NCI-H2107 treated with DMSO at 0.1 percent for 48 hours (cell line): ENCODE data around the gene ELFN2.
A peak's percentile ranks its signal among the peaks of the same experiment; 100 is the strongest.

Source experiments
- DNase-seq: peaks from one replicate; lab custom pipeline; 2025; ENCODE audit not compliant: unreplicated experiment; lab: John Stamatoyannopoulos, UW

The ELFN2 gene

DNA sequence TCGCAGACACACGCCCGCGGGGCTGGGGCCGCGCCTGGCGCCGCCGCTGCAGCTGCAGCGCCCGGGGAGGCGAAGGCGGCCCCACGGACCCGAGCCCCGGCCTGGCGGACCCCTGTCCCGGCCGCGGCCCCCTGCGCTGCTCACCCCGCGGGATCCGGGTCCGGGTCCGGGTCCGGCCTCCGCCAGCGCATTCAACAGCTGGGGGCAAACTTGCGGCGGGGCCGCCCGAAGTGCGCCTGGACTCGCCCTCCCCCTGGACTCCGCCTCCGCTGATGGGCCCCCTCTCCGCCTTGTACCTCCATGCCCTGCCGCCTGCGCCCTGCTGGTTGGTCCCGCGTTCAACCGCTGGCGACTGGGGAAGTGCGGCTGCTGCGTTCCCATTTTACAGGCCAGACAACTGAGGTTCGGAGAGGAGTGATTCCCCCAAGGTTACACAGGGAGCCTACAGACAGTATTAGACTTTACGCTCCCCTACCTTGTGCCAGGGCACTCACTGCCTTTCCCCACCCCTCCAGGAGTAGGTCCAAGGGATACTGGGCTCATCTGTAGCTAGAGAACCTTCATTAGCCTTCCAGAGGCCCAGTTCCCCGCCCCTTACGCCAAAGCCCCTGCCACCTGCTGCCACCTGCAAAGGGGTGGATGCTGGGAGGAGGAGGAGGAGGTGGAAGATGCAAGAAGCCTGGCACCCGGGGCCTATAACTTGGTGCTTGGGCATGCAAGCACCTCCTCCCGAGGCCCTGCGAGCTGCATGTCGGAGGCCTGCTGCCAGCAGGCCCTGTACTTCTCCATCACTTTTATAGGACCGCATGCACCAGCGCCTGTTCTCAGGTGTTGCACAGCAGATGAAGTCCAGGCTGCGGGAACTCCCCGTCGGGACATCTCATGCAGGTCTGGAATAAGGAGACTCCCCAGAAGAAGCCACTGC, 694 bp upstream of the ELFN2 start:
- no peak for DNase-seq

- no peak for DNase-seq
These were observed 559 bp downstream of the ELFN2 start for GRCh38 chr22:37426706-37427134.

GRCh38 chr22:37425800-37426705, 1.2 kb downstream of the ELFN2 start:
- DNase-seq, result peak; percentile 45

DNA sequence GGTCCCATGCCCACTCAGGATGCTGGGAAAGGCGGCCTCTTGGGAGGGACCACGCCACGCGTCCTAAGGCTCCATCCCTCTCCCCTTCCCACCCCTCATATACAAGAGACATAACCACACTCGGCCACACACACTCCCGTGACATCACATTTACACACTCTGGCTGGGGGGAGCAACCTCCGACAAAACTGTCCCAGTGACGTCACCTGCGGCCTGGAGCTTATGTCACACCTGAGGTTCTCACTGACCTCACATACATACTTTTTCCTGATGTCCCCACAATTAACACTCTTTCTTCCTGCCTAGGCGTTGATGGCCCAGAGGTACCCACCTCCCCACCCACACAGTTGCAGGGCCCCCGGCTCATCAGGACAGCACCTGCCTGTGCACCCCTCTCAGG, 1.9 kb downstream of the ELFN2 start:
- DNase-seq, result no peak

GRCh38 chr22:37423283-37423682, 4.0 kb downstream of the ELFN2 start:
- DNase-seq, result no peak

- no peak for DNase-seq
These were observed 5.8 kb downstream of the ELFN2 start for GRCh38 chr22:37421468-37421877.

GRCh38 chr22:37420686-37421467, 6.4 kb downstream of the ELFN2 start:
- DNase-seq, result no peak

GRCh38 chr22:37419969-37420685, 7.2 kb downstream of the ELFN2 start:
- no peak for DNase-seq

DNA sequence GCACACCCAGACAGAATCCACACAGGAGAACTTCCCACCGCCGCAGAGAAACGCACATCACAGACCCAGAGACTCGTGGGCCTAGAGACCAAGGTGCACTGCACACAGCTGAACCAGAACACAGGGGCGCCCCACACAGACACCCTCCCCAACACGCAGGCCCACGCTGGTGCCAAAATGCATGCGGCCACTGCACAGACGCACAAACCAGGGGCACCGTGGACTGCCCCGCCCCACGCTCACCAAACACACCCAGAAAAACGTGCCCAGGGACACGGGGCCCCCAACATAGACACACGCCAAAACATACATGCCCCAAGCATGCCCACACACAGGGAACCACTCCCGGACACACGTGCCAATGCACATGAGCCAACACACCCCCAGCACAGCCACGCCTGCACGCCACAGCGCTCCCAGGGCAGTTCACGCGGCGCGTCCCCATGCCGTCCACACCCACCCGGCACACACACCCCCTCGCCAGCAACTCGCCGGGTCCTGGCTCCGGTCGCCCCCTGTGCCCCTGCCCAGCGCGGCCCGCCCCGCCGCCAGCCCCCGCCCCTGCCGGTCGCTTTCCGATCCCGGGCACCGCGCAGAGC, 7.8 kb downstream of the ELFN2 start:
- no peak for DNase-seq

GRCh38 chr22:37418627-37419369, 8.5 kb downstream of the ELFN2 start:
- no peak for DNase-seq

DNA sequence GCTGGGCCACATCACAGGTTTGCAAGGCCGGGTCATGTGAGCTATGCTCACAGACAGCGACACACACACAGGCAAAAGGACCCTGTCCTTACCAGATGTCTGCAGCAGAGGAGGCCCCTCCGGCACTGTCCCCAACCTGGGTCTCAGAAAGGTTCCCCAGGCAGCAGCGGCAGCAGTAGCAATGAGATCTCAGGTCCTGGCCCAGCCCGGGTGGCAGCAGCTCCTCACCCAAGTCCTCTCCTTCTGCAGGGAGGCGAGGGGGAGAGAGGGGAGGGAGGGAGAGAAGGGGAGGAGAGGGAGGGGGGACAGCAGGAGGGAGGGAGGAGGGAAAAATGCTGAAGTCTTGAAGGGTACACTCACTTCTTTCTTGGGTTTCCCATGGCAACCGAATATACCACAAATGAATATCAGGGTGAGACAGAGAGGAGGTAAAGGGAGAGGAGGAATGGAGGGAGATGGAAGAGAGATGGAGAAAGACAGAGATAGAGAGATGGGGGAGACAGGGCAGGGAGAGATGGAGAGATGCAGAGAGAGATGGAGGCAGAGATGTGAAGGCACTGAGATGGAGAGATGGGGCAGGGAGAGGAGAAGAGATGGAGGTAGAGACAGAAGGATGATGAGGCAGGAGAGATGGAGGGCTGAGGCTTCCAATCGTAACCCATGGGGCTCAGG, 9.5 kb downstream of the ELFN2 start:
- DNase-seq, result no peak

DNA sequence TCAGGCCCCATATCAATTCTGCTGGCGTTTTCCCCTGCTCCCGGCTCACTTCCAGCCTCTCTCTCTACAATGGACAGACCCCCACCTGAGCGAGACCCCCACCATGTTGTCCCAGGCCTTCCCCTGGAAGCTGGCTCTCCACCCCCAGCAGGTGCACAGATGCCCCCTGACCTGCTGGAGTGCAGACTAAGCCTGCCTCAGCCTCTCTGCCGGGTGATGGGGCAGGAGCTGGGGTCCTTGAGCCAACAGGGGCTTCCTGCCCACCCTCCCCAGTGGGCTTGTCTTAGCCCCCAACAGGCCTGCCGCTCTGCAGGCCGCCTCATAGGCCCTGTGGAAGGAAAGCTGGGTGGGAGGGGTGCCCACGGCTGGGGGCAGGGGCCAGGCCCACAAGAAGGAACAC, 10.0 kb downstream of the ELFN2 start:
- no peak for DNase-seq

DNA sequence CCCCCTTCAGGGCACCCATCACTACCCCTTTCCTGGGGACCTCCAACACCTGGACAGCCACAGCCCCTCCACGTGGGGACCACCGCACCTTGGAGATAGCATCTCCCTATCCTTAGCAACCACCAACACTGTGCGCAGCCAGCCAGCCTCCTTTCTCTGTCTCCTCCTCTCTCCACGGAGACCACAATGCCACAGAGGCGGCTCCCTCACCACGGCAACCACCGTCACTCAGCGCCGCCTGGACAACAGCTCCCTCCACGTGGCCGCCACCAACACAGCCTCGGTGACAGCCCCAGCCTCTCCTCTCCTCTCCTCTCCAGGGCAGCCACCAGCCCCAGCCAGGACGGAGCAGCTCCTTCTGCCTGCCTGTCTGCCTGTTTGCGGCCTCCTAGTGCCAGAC, 10.5 kb downstream of the ELFN2 start:
- DNase-seq, result peak; percentile 20

DNA sequence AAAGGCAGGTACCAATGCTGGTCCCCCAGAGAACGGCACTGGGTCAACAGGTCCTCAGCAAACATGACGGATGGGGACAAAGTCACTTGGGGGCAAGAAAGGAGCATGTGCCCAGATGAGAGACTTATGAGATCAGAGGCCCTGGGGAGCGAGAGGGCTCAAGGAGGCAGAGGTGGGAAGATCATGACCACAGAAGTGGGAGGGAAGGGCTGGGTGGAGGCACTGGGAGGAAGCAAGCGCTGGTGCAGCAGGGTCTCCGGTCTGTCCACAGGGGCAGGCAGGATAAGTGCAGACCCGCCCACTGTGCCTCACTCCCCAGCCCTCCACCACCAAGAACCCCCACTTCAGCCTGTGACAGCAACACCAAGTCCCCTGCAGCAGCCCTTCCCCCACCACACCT, 10.9 kb downstream of the ELFN2 start:
- no peak for DNase-seq

GRCh38 chr22:37415210-37415609, 12.1 kb downstream of the ELFN2 start:
- no peak for DNase-seq

GRCh38 chr22:37414288-37414687, 13.0 kb downstream of the ELFN2 start:
- no peak for DNase-seq

DNA sequence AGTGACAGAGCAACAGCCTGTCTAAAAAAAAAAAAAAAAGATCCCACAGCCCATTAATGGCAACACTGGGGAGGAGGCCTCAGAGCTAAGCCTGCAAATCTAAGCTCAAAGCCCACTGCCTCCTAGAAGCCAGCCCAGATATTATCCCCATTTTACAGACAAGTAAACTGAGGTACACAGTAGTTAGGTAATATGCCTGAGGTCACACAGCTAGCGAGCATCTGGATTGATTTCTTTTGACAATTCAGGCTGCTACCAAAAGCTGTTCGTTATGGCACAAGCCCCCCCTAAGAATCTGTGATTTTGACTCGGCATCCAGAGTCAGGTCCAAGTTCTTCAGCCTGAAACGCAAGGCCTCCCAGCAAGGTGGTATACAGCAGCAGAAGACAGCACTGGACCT, 13.7 kb downstream of the ELFN2 start:
- no peak for DNase-seq

- no peak for DNase-seq
These were observed 14.6 kb downstream of the ELFN2 start for GRCh38 chr22:37412495-37413250.
